Subcutaneous adipose tissue (tissue), 4 donors: ENCODE data around the gene FA2H. TPM values are rescaled to one million over a fixed set of nuclear protein-coding genes. Genes with fewer than 3 reads are reported as not detected.

Source experiments
- total RNA-seq, 4 donors: library from RNA; depleted of rRNA; stranded (reverse); fragments of >200 nt; gene quantifications; one replicate each; pipeline ENCODE4 v1.1.0, GENCODE V29; 2016
- TF ChIP-seq, protein P1 (sequence below): fragments of 450-650 bp; IDR thresholded peaks from one replicate; pipeline ENCODE4 v1.5.1; 2016; ENCODE audit warnings: low read depth, mild to moderate bottlenecking, control low read depth, antibody characterized with exemption, moderate library complexity

The FA2H gene
- total RNA-seq, 4 donors from 2014 or later, result not detected

DNA sequence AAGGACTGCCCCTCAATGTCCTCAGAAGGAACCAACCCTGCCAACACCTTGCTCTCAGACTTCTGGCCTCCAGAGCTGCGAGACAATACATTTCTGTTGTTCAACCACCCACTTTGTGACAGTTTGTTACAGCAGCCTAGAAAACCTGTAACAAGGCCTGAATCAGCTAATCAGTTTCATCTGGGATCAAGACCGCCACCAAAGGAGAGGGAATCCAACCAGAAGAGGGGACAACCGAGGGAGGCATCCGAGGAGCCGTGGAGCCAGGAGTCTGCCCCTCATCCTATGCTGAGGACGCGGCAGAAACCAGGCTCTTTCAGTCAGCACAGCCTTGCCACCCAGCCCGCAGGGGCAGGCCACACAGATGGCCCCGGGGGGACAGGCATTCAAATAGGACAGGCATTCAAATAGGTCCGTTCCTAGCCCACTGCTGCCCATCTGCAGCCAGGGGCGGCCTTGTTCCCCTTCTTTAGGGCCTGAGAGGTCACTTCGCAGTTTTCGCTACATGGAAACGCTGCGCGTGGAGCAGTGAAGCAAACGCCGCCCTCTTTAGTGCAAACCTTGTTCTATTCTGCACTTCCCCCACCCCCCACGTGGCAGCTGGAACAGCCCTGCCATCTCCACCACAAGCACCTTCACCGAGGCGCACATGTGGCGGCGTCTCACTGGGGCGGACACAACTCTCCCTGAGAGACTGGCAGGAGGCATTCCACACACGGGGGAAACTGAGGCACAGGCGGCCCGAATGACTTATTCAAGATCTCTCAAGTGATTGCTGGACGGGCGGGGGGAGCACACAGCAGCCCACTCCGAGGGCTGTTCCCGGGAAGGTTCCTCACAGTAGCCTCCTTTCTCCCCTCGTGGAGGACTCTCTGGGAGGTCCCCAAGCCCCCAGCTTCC is 26.7 kb downstream of the FA2H start:
- TF ChIP-seq, protein P1, sequence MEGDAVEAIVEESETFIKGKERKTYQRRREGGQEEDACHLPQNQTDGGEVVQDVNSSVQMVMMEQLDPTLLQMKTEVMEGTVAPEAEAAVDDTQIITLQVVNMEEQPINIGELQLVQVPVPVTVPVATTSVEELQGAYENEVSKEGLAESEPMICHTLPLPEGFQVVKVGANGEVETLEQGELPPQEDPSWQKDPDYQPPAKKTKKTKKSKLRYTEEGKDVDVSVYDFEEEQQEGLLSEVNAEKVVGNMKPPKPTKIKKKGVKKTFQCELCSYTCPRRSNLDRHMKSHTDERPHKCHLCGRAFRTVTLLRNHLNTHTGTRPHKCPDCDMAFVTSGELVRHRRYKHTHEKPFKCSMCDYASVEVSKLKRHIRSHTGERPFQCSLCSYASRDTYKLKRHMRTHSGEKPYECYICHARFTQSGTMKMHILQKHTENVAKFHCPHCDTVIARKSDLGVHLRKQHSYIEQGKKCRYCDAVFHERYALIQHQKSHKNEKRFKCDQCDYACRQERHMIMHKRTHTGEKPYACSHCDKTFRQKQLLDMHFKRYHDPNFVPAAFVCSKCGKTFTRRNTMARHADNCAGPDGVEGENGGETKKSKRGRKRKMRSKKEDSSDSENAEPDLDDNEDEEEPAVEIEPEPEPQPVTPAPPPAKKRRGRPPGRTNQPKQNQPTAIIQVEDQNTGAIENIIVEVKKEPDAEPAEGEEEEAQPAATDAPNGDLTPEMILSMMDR, result no peak

DNA sequence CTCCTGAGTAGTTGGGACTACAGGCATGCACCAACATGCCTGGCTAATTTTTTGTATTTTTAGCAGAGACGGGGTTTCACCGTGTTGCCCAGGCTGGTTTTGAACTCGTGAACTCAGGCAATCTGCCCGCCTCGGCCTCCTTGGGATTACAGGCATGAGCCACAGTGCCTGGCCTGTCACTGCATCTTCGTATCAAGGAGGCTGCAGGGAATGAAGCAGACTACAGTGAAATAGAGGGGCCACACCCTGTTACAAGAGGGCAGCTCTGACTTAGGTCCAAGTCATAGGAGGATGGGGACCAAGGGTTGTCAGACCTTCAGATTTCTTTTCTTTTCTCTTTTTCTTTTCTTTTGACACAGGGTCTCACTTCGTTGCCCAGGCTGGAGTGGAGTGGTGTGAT is 28.7 kb downstream of the FA2H start:
- TF ChIP-seq, protein P1, result no peak

DNA sequence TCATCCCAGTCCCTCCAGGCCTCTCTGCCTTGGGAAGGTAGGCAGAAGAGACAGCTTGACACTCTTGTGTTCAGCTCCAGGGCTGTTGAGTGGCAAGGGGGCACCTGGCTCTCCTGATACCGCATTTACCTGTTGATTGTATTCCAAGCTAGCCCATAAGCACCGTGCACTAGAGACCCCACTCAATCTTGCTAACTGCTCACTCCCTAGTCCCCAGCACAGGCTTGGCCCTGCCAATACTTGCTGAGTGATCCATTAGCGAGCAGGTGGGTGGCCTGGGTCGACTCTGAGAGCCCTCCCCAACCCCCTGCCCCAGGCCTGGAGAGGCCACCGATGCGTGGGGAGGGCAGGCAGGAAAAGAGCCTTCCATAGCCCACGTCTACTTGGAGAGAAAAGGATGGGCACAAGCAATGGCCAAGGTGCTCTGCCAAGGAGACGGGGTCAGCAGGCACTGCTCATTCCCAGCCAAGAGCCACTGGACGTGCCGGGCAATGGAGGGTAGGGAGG is 29.5 kb downstream of the FA2H start:
- TF ChIP-seq, protein P1, result no peak

DNA sequence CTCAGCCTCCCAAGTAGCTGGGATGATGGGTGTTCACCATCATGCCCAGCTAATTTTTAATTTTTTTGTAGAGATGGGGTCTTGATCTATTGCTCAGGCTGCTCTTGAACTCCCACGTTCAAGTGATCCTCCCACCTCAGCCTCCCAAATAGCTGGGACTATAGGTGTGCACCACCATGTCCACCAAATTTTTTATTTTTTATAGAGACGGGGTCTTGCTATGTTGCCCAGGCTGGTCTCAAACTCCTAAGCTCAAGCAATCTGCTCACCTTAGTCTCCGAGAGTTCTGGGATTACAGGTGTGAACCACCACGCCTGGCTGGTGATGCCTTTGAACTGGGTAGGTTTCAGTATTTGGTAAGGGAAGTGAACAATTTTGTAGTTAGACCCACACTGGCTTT is 30.1 kb downstream of the FA2H start:
- TF ChIP-seq, protein P1, result no peak

DNA sequence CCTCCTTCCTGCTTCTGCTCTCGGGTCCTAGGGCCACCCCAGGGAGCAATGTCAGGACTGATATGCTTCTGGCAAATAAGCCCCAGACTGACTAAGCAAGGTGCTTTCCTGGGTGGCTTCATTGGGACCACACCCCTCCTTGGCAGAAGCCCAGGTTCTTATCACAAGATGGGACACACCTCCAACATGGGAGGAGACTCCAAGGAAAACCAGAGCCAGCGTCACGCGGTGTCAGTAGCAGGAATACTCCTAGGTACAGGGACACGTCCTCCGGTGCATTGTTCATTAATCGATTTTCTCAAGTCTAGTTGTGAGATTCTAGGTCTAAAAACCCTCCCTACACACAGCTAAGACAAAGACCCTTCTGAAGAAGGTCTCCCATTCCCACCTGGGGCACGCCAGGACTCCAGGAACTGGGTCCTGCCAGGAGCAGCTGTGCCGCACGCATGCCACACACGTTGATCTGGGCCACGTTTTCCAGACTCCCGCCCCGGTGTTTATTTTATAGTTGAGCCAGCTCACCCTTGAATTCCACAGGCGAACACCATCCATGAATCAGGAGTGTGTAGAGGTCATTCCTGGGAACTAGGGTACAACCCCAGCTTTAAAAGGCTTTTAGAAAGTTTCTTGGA is 30.8 kb downstream of the FA2H start:
- TF ChIP-seq, protein P1, result no peak

DNA sequence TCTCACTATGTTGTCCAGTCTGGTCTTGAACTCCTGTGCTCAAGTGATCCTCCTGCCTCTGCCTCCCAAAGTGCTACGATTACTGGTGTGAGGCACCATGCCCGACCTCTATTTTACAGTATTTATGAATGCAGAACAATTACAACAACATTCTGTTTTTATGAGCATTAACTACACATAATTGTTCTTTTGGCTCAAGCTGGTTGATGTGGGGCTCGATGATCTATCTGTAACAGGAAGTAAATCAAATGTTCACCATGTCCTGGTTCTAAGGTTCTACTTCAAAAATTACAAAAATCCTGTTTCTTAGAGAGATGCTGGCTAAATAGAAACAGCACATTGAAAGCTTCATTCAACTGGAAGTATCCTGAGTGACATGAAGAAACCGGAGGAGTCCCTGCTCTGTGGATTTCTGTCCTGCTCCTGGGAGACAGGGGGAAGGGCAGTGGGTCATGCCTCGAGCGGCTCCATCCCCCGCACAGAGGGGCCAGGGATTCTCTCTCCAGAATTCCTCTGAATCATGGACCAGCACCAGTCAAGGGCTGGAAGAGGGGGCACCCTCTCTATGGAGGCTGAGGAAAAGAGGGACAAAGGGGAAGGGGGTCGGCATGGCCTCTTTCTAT is 31.5 kb downstream of the FA2H start:
- TF ChIP-seq, protein P1, result no peak

DNA sequence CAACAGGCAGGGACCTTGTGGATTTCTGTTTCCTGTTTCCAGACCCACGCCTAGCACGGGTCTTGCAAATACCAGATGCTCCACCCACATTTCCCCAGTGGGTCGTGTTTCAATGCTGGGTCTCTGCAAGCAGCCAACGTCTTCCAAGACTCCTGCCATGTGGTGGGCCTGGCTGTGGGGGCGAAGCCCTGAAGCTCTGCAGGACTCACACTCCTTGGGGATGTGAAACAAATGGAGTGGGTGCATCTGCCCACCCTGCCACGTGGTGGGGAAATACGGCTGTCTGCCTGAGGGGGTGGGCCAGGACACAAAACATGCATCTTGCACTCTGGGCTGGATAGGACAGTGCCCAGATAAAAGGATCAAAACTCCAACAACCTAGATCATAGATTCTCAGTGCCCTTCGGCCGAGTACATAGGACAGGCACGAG is 32.6 kb downstream of the FA2H start:
- TF ChIP-seq, protein P1, result no peak
